ENCODE results near the gene IDE. TPM values are rescaled to one million over a fixed set of nuclear protein-coding genes. Genes with fewer than 3 reads are reported as not detected.

Gene IDE
- total RNA-seq, 4 donors from 2014 or later, result 41.2 to 71.0 (median 52.9) TPM

DNA sequence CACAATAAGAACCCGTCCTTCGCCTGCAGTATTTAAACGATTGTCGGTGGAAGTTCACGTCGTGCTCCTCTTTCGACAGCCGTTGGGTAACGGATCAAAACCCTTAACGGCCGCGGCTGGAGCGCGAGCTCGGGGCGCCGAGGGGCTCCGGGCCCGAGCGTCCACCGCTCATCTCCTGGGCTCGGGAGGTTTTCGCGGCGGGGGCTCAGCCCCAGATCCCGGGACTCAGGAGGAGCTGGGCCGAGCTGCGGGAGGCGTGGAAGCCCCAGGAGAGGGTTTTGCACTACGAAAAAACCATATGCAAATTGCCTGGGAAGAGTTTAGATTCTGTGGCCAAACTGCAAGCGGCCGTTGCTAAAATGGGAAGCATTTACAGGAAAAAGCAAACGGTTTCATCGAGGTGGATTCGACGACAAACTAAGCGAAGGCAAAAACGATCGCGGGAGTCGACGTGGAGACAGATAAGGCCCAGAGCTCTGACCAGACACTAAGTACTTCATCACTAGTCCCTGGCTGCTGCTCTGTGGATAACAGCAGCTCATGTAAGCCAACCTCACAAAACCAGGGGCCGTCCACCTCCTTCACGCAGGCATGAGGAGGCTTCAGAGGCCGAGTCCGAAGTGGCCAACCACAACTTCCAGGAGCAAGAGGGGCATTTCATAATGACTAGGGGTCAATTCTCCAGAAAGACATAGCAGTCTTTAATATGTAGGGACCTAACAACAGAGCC lies 153.2 kb downstream of the IDE start:
- in situ Hi-C loops (cut with MboI; ENCODE audit: low sequenced_read_pairs in 4 of 4) (no loop called here), intact Hi-C loops (cut with DNase I; ENCODE audit: low total_unique reads) (no loop called here)
- no peak for DNase-seq
- no peaks in the 10 kb centered on the region for H3K9me3 ChIP-seq
- no peak for ATAC-seq
- no peaks in the 10 kb centered on the region for H3K36me3 ChIP-seq
- peaks cover 0 to 9% of the 10 kb centered on the region in 2 donors for H3K4me1 ChIP-seq
- H3K27me3 ChIP-seq, result peaks cover 18 to 28% (median 23%) of the 10 kb centered on the region in 3 donors
- TF ChIP-seq, protein P1, sequence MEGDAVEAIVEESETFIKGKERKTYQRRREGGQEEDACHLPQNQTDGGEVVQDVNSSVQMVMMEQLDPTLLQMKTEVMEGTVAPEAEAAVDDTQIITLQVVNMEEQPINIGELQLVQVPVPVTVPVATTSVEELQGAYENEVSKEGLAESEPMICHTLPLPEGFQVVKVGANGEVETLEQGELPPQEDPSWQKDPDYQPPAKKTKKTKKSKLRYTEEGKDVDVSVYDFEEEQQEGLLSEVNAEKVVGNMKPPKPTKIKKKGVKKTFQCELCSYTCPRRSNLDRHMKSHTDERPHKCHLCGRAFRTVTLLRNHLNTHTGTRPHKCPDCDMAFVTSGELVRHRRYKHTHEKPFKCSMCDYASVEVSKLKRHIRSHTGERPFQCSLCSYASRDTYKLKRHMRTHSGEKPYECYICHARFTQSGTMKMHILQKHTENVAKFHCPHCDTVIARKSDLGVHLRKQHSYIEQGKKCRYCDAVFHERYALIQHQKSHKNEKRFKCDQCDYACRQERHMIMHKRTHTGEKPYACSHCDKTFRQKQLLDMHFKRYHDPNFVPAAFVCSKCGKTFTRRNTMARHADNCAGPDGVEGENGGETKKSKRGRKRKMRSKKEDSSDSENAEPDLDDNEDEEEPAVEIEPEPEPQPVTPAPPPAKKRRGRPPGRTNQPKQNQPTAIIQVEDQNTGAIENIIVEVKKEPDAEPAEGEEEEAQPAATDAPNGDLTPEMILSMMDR (IDR thresholded peaks at IDR 0.05 in 4 of 5, conservative IDR thresholded peaks at IDR 0.05 in 1 of 5), result no peak
- peak overlapping the region; percentile 45 to 69 (median 50) for H3K4me3 ChIP-seq
- H3K27ac ChIP-seq, result no peak overlapping the region

DNA sequence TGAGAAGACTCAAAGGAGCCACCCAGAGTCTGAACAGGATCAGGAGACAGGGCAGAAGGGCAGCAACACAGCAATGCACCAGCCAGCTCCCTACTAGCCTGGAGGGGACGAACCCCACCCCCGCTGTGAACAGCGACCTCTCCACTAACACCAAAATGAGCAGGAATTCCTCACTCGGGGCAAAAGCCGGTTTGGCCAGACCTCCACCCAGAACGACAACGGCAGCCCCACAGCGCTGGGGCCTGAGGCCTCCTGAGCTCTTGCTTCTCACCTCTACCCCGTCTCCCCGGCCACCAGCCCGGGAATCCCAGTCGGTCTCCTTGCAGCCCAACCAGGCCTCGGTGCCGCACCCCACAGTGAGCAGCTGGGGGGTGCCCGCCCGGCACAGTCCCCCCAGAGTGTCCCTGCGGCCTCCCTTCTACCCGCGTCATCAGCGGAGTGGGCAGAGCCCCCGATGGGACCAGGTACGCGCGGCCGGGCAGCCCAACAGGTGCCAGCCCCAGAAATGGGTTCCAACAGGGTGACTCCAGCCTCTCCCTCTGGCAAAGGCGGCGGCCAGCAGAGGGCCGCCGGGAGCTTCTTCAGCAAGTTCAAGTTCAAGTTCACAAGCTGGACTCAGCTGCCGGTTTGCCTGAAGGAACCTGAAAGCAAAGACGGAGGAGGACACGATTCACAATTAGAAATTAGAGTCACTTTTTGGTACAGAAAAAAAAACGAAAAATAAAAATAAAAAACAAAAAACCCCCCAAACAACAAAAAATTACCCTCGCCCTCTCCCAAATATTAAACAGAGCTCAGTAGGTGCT lies 153.9 kb downstream of the IDE start:
- peaks cover 0 to 9% of the 10 kb centered on the region in 2 donors for H3K4me1 ChIP-seq
- in situ Hi-C loops (cut with MboI; ENCODE audit: low sequenced_read_pairs in 4 of 4) (no loop called here), intact Hi-C loops (cut with DNase I; ENCODE audit: low total_unique reads) (no loop called here)
- H3K4me3 ChIP-seq, result peak overlapping the region; percentile 45 to 69 (median 50)
- no peak for TF ChIP-seq POLR2A (IDR thresholded peaks at IDR 0.05)
- TF ChIP-seq, protein P1 (IDR thresholded peaks at IDR 0.05 in 4 of 5, conservative IDR thresholded peaks at IDR 0.05 in 1 of 5), result peak in 2 of 5 experiments; percentile 39 to 46
- ATAC-seq (peak; percentile 39 to 51), DNase-seq (peak in 1 of 2 donors; percentile 27)
- H3K27ac ChIP-seq, result no peak overlapping the region
- no peaks in the 10 kb centered on the region for H3K36me3 ChIP-seq
- no peaks in the 10 kb centered on the region for H3K9me3 ChIP-seq
- peaks cover 18 to 28% (median 23%) of the 10 kb centered on the region in 3 donors for H3K27me3 ChIP-seq

DNA sequence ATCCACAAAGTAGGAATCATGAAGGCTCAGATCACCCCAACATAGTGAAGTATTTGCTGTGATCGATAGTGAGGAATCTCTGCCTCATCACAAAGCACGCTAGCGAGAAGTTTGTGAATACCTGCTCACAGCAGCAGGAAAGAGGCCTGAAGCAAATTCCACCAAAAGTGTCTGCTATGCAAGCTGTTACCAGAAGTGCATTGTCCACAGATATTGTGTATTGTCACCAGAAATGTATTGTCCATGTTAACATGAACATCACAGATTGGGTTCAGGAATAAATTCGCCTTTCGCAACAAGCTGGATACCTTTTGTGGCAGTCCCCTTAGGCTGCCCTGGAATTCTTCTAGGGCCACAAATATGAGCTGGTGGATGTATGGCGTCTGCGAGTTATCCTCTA lies 155.0 kb downstream of the IDE start:
- no peak overlapping the region for H3K4me3 ChIP-seq
- in situ Hi-C loops (cut with MboI; ENCODE audit: low sequenced_read_pairs in 4 of 4) (no loop called here), intact Hi-C loops (cut with DNase I; ENCODE audit: low total_unique reads) (no loop called here)
- peaks cover 0 to 9% of the 10 kb centered on the region in 2 donors for H3K4me1 ChIP-seq
- no peak for DNase-seq
- no peak for ATAC-seq
- no peak overlapping the region for H3K27ac ChIP-seq
- peaks cover 18 to 28% (median 23%) of the 10 kb centered on the region in 3 donors for H3K27me3 ChIP-seq
- TF ChIP-seq, protein P1 (IDR thresholded peaks at IDR 0.05 in 4 of 5, conservative IDR thresholded peaks at IDR 0.05 in 1 of 5), result no peak
- no peak for TF ChIP-seq POLR2A (IDR thresholded peaks at IDR 0.05)
- H3K9me3 ChIP-seq, result no peaks in the 10 kb centered on the region
- H3K36me3 ChIP-seq, result no peaks in the 10 kb centered on the region

DNA sequence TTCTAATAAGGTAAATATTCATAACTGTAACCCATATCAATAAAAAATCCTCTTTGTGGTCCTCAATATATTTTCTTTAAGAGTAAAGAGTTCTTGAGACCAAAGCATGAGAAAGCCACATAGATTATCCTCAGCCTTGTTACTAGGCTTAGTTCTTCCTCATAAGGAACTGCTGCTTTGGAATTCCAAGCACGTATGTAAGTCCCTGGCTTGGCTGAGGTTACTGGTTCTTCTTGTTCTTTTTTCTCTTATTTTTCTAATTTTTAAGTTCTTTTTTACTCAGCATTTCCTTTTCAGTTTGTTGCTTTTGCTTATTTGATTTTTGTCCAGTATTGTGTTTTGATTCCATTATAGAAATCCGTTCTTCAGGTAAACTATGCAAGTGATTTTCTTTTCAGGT lies 155.7 kb downstream of the IDE start:
- no peak overlapping the region for H3K27ac ChIP-seq
- in situ Hi-C loops (cut with MboI; ENCODE audit: low sequenced_read_pairs in 4 of 4) (no loop called here), intact Hi-C loops (cut with DNase I; ENCODE audit: low total_unique reads) (no loop called here)
- TF ChIP-seq POLR2A (IDR thresholded peaks at IDR 0.05), result no peak
- TF ChIP-seq, protein P1 (IDR thresholded peaks at IDR 0.05 in 4 of 5, conservative IDR thresholded peaks at IDR 0.05 in 1 of 5), result no peak
- no peak overlapping the region for H3K4me3 ChIP-seq
- no peaks in the 10 kb centered on the region for H3K9me3 ChIP-seq
- DNase-seq (no peak), ATAC-seq (no peak)
- peaks cover 0 to 9% of the 10 kb centered on the region in 2 donors for H3K4me1 ChIP-seq
- peaks cover 18 to 28% (median 23%) of the 10 kb centered on the region in 3 donors for H3K27me3 ChIP-seq
- H3K36me3 ChIP-seq, result no peaks in the 10 kb centered on the region
